Neuron (in vitro differentiated cells): ENCODE data around the gene POLE2.
"Not testable (repeated sequence)": the region's sequence is repeated elsewhere in the genome, so short reads cannot be mapped to it uniquely, and the experiment has no call there.

Experiments
- H2AFZ ChIP-seq: one replicate; pipeline ENCODE4 v1.6.1; 2013; ENCODE audit warnings: low read depth, mild to moderate bottlenecking, inconsistent platforms, low read length, moderate library complexity
- H3K27me3 ChIP-seq: one replicate; pipeline ENCODE4 v1.6.1; 2013; ENCODE audit warnings: low read length; ENCODE audit not compliant: insufficient read depth
- H3K36me3 ChIP-seq: one replicate; pipeline ENCODE4 v1.6.1; 2013; ENCODE audit warnings: low read length; ENCODE audit not compliant: insufficient read depth
- H3K4me1 ChIP-seq: one replicate; pipeline ENCODE4 v1.6.1; 2013; ENCODE audit warnings: low read length; ENCODE audit not compliant: insufficient read depth
- H3K4me3 ChIP-seq: 2 replicates; pipeline ENCODE4 v1.5.1; 2013; ENCODE audit warnings: mild to moderate bottlenecking, low read length, moderate library complexity
- H3K9me3 ChIP-seq: one replicate; pipeline ENCODE4 v1.6.1; 2013; ENCODE audit warnings: low read length

The POLE2 gene

GRCh38 chr14:49687942-49688700, at the start of gene POLE2:
Gene POLE2, minus strand, starts transcription at chr14:49688214. Its CDS starts 11 bp downstream, at chr14:49688203.
- Histone ChIP-seq H3K36me3 (peaks cover 5% of the 10 kb centered on the region), H3K27me3 (no peaks in the 10 kb centered on the region), H2AFZ (peak within 1 kb of the TSS; percentile 73), H3K4me1 (peaks cover 4% of the 10 kb centered on the region), H3K4me3 (peak within 1 kb of the TSS; percentile 79), H3K9me3 (peaks cover 3% of the 10 kb centered on the region)

- not testable (repeated sequence) for H3K9me3 ChIP-seq, H3K4me1 ChIP-seq, H3K4me3 ChIP-seq, H3K27me3 ChIP-seq, H3K36me3 ChIP-seq, H2AFZ ChIP-seq
Measured at GRCh38 chr14:49735669-49736068, 47.7 kb upstream of the POLE2 start.

- Histone ChIP-seq H2AFZ (no peak overlapping the region), H3K9me3 (no peaks in the 10 kb centered on the region), H3K4me1 (no peaks in the 10 kb centered on the region), H3K36me3 (no peaks in the 10 kb centered on the region), H3K4me3 (no peak overlapping the region), H3K27me3 (no peaks in the 10 kb centered on the region)
Measured at GRCh38 chr14:49733836-49734235, 45.8 kb upstream of the POLE2 start.

- no peaks in the 10 kb centered on the region for H3K9me3 ChIP-seq
- H3K27me3 ChIP-seq: no peaks in the 10 kb centered on the region
- H2AFZ ChIP-seq: no peak overlapping the region
- no peaks in the 10 kb centered on the region for H3K36me3 ChIP-seq
- no peaks in the 10 kb centered on the region for H3K4me1 ChIP-seq
- H3K4me3 ChIP-seq: no peak overlapping the region
Measured at GRCh38 chr14:49732896-49733295, 44.9 kb upstream of the POLE2 start.

GRCh38 chr14:49727171-49727570, 39.2 kb upstream of the POLE2 start:
- Histone ChIP-seq H3K4me3 (no peak overlapping the region), H3K9me3 (no peaks in the 10 kb centered on the region), H3K36me3 (no peaks in the 10 kb centered on the region), H3K27me3 (no peaks in the 10 kb centered on the region), H3K4me1 (no peaks in the 10 kb centered on the region), H2AFZ (no peak overlapping the region)

GRCh38 chr14:49721733-49722435, 33.9 kb upstream of the POLE2 start:
- not testable (repeated sequence) for H3K36me3 ChIP-seq, H3K4me3 ChIP-seq, H3K27me3 ChIP-seq, H2AFZ ChIP-seq, H3K4me1 ChIP-seq, H3K9me3 ChIP-seq

GRCh38 chr14:49720744-49721143, 32.7 kb upstream of the POLE2 start:
- Histone ChIP-seq H3K27me3 (no peaks in the 10 kb centered on the region), H3K4me3 (no peak overlapping the region), H2AFZ (no peak overlapping the region), H3K4me1 (no peaks in the 10 kb centered on the region), H3K36me3 (no peaks in the 10 kb centered on the region), H3K9me3 (no peaks in the 10 kb centered on the region)

- not testable (repeated sequence) for H3K4me1 ChIP-seq, H3K36me3 ChIP-seq, H3K4me3 ChIP-seq, H3K27me3 ChIP-seq, H3K9me3 ChIP-seq, H2AFZ ChIP-seq
Measured at GRCh38 chr14:49710993-49711392, 23.0 kb upstream of the POLE2 start.

GRCh38 chr14:49704471-49704870, 16.5 kb upstream of the POLE2 start:
- not testable (repeated sequence) for H3K36me3 ChIP-seq, H3K4me1 ChIP-seq, H3K9me3 ChIP-seq, H3K4me3 ChIP-seq, H3K27me3 ChIP-seq, H2AFZ ChIP-seq

- Histone ChIP-seq H3K27me3 (no peaks in the 10 kb centered on the region), H3K4me3 (no peak overlapping the region), H2AFZ (no peak overlapping the region), H3K4me1 (no peaks in the 10 kb centered on the region), H3K9me3 (no peaks in the 10 kb centered on the region), H3K36me3 (no peaks in the 10 kb centered on the region)
Measured at GRCh38 chr14:49703965-49704364, 16.0 kb upstream of the POLE2 start.

GRCh38 chr14:49702725-49703124, 14.7 kb upstream of the POLE2 start:
- Histone ChIP-seq H3K4me3 (no peak overlapping the region), H2AFZ (no peak overlapping the region), H3K36me3 (no peaks in the 10 kb centered on the region), H3K27me3 (no peaks in the 10 kb centered on the region), H3K9me3 (no peaks in the 10 kb centered on the region), H3K4me1 (no peaks in the 10 kb centered on the region)

GRCh38 chr14:49693735-49694124, 5.7 kb upstream of the POLE2 start:
- peak overlapping the region; percentile 46 for H3K4me3 ChIP-seq
- H3K9me3 ChIP-seq, H3K27me3 ChIP-seq, H2AFZ ChIP-seq, H3K36me3 ChIP-seq, H3K4me1 ChIP-seq: not testable (repeated sequence)

- H3K4me1 ChIP-seq: no peaks in the 10 kb centered on the region
- no peaks in the 10 kb centered on the region for H3K27me3 ChIP-seq
- peak within 1 kb of the TSS; percentile 69 for H2AFZ ChIP-seq
- peak within 1 kb of the TSS; percentile 46 for H3K4me3 ChIP-seq
- H3K9me3 ChIP-seq: peaks cover 3% of the 10 kb centered on the region
- no peaks in the 10 kb centered on the region for H3K36me3 ChIP-seq
Measured at GRCh38 chr14:49692811-49693734, 5.1 kb upstream of the POLE2 start, which contains the start of gene KLHDC1. Gene KLHDC1, plus strand, starts transcription at chr14:49693120. Its CDS starts 75 bp downstream, at chr14:49693195.
